Measurements from ENCODE around the gene FDXR. TPM values are rescaled to one million over a fixed set of nuclear protein-coding genes. Genes with fewer than 3 reads are reported as not detected.
"Not testable (repeated sequence)": the region's sequence is repeated elsewhere in the genome, so short reads cannot be mapped to it uniquely, and the experiment has no call there.

FDXR gene
- total RNA-seq, 1 donor: 20.7 TPM

DNA sequence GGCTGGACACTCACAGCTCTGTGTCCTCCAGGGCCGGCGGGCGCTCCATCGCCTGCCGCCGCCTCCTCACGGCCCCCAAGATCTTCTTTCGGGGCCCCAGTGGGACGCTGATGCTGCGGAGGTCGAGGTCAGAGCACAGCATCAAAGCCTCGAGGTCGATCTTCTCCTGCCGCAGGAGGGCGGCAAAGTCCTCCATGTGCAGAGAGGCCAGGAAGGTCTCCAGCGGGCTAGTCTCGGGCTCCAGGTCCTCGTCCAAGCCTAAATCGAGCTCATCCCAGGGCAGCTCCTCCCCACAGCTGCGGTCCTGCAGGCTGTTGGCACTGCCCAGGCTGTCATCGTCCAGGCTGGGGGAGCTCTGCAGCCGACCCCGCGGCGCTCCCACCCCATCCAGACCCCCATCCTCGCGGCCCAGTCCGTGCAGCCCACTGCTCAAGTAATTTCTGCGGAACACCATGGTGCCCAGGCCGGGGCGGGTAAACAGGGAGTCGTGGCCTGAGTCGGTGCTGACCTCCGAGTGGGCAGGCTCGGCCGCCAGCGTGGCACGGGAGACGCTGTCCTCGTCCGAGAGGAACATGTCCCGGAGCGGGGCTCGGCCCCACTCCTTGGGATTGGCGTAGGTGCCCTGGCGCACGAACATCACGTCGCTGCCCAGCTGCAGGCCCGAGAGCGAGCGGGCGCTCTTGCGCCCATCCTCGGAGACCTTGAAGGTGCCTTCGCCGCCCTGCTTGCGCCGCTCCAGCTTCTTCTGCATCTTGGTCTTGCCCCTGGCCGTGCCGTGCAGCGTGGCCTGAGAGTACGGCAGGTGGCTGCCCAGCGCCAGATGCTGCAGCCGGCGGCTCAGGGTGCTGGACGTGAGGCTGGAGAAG is 46.9 kb upstream of the FDXR start:
- H3K4me3 ChIP-seq (ENCODE audit: low read depth, low read length): no peak overlapping the region
- DNase-seq (ENCODE audit: low read depth): no peak
- TF ChIP-seq, protein P1, sequence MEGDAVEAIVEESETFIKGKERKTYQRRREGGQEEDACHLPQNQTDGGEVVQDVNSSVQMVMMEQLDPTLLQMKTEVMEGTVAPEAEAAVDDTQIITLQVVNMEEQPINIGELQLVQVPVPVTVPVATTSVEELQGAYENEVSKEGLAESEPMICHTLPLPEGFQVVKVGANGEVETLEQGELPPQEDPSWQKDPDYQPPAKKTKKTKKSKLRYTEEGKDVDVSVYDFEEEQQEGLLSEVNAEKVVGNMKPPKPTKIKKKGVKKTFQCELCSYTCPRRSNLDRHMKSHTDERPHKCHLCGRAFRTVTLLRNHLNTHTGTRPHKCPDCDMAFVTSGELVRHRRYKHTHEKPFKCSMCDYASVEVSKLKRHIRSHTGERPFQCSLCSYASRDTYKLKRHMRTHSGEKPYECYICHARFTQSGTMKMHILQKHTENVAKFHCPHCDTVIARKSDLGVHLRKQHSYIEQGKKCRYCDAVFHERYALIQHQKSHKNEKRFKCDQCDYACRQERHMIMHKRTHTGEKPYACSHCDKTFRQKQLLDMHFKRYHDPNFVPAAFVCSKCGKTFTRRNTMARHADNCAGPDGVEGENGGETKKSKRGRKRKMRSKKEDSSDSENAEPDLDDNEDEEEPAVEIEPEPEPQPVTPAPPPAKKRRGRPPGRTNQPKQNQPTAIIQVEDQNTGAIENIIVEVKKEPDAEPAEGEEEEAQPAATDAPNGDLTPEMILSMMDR (IDR thresholded peaks at IDR 0.05; ENCODE audit: insufficient read depth, low read depth, low read length): peak; percentile 28

DNA sequence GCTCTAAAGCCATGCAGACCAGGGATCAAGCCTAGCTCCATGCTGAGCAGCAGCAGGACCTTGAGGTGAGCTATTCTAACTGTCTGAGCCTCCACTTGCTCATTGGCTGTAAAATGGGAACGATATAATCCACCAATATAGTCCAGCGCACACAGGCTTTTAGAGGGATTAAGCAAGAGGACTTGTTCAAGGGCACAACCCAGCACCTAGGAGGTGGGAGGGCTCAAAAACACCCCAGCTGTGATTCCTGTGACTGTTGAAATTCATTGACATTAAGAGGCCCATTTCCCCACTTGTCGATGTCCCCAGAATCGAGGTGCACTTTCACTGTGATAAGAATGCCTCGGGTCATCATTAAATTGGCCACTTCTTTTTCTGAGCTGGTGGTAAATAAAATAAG is 46.1 kb upstream of the FDXR start:
- TF ChIP-seq, protein P1 (IDR thresholded peaks at IDR 0.05; ENCODE audit: insufficient read depth, low read depth, low read length): no peak
- no peak for DNase-seq (ENCODE audit: low read depth)

DNA sequence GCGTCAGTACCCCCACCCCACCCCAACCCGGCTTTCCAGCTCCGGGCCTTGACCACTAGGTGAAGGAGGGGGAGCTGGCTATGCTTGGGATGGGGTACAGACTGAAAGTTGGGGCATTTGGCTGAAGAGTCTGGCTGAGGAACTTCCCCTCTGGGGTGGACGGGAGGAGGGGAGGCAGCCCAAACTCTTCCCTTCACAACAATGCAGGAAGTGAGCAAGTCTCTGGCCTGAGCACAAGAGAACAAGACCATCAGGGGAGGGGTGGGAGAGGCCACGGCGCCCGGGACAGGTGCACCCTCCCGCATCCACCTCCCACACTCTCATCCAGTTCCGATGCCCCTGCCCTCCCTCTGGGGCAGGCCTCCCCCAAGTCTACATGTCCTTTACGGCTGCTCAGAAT is 44.6 kb upstream of the FDXR start:
- no peak for DNase-seq (ENCODE audit: low read depth)
- H3K4me3 ChIP-seq (ENCODE audit: low read depth, low read length): no peak overlapping the region
- TF ChIP-seq, protein P1 (IDR thresholded peaks at IDR 0.05; ENCODE audit: insufficient read depth, low read depth, low read length): no peak

More for the DNA sequence above, 46.1 kb upstream of the FDXR start:
- H3K4me3 ChIP-seq (ENCODE audit: low read depth, low read length): no peak overlapping the region

DNA sequence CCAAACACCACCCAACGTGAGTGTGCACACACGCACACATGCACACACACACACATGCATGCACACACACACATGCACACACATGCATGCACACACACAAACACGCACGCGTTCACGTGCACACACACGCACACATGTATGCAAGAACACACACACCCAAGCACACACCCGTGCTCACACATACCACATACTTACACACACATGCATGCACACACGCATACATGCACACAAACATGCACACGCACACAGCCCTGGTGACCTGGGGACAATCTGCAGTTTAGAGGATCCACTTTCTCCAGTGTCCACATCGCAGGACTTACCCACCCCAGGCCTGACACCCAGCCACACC is 44.0 kb upstream of the FDXR start:
- TF ChIP-seq, protein P1 (IDR thresholded peaks at IDR 0.05; ENCODE audit: insufficient read depth, low read depth, low read length): no peak
- no peak for DNase-seq (ENCODE audit: low read depth)
- H3K4me3 ChIP-seq (ENCODE audit: low read depth, low read length): no peak overlapping the region

DNA sequence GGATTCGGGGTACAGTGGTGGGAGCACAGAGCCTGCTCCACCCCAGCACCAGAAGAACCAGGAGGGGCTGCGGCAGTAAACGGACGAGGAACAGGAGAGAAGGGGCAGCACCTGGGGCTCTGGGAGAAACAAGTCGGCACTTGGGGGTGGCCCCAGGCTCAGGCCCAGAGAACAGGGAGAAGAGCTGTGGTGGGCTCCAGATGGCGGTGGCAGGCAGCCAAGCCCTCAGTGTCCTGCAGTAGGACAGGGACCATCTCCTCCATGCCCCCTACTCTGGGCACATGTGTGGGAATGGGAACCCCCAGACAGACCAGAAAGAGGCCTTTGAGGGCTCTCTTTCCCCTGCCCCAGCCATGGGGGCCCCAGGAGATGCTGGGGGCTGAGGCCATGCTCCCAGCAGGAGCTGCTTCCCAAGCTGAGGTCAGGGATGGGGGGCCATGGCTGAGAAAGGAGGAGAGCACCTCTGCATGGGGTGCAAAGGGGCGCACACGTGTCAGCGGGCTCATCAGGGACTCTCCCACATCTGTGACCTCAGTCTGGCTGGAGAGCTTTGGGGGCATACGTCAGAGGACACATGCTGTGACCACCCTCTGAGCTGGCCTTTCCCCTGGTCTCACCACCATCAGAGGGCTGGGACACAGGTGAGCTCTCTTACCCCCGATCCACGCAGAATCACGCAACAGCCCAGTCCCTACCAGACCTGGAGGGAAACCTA is 43.5 kb upstream of the FDXR start:
- no peak overlapping the region for H3K4me3 ChIP-seq (ENCODE audit: low read depth, low read length)
- DNase-seq (ENCODE audit: low read depth): no peak
- TF ChIP-seq, protein P1 (IDR thresholded peaks at IDR 0.05; ENCODE audit: insufficient read depth, low read depth, low read length): no peak

DNA sequence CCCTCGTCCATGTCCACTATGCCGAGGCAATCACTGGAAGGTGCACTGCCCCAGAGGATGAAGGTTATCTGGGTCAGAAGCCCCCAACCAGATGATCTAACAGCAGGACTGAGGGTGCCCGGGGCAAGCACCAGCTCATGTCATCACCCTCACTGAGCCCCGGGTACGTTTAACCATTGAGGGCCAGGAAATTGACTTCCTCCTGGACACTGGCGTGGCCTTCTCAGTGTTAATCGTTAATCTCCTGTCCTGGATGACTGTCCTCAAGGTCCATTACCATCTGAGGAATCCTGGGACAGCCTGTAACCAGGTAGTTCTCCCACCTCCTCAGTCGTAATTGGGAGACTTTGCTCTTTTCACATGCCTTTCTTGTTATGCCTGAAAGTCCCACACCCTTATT is 38.6 kb upstream of the FDXR start:
- not testable (repeated sequence) for H3K4me3 ChIP-seq (ENCODE audit: low read depth, low read length); DNase-seq (ENCODE audit: low read depth)

DNA sequence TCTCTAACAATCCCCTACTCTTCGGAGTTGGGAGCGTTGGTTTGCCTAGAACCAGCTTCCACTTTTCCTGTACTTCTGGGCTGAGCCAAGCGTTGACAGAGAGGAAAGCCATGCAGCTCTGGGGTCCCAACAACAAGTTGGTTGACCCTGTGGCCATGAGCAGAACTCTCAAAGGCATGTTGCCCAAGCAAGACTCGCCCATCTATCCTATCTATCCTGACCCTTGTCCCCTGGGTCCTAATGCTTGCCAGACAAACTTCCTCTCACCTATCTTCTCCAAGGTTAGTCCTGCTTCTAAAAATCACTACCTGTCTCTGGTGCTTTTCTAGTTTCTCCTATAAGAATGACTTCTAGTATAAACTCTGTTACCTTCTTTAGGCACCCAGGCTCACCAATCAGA is 36.3 kb upstream of the FDXR start:
- not testable (repeated sequence) for DNase-seq (ENCODE audit: low read depth); H3K4me3 ChIP-seq (ENCODE audit: low read depth, low read length)
